ENCODE data around the gene KCNH8. TPM values are rescaled to one million over a fixed set of nuclear protein-coding genes. Genes with fewer than 3 reads are reported as not detected.

KCNH8 gene
- total RNA-seq, 1 experiment from 2014 or later: 3.7 TPM

DNA sequence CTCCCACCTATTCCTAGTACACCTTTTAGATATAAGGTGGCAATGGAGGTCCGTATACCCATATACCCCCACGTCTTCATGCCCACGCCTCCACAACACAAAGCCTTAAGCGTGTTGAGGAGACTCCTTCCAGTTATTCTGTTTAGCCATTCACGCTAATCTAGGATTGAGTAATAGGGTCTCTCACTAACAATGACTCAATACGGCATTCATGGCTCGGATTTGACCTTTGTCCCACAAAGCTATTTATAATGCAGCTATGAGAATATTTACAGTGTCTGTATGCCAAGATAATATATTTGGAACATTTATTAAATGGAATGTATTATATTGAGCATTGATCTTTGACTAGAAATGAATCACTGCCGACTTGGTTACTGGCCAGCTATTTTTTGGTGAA, 215.8 kb downstream of the KCNH8 start:
- no peaks in the 10 kb centered on the region for H3K79me1 ChIP-seq (ENCODE audit: insufficient read depth, low read depth, low read length, poor library complexity, severe bottlenecking)
- H2BK15ac ChIP-seq (ENCODE audit: low read depth, low read length): no peak overlapping the region
- H2BK12ac ChIP-seq (ENCODE audit: insufficient read length, low read depth, low read length): no peak overlapping the region
- peaks cover 0 to 4% of the 10 kb centered on the region in 2 experiments; a peak in 1 of 4 replicates for H3K4me1 Mint-ChIP-seq
- H3K9me3 ChIP-seq (ENCODE audit: control insufficient read depth, low read depth, low read length): no peaks in the 10 kb centered on the region
- H3K27ac ChIP-seq (ENCODE audit: insufficient read length, low read depth, low read length): no peak overlapping the region
- no peak overlapping the region for H3K23ac ChIP-seq (ENCODE audit: insufficient read length, low read depth, low read length)
- no peak overlapping the region for H3T11ph ChIP-seq (ENCODE audit: low read length)
- no peaks in the 10 kb centered on the region for H3K79me2 ChIP-seq (ENCODE audit: insufficient read depth, low read length)
- no peak overlapping the region for H2BK5ac ChIP-seq (ENCODE audit: insufficient read length, low read length)
- no peak overlapping the region for H3K4me3 Mint-ChIP-seq
- no peak overlapping the region for H2BK20ac ChIP-seq (ENCODE audit: low read depth, low read length, poor library complexity, severe bottlenecking)
- H4K8ac ChIP-seq (replicated peaks; ENCODE audit: insufficient read length, low read depth, low read length): no peak overlapping the region
- H3K23me2 ChIP-seq (ENCODE audit: insufficient read length, low read depth, low read length, poor library complexity, severe bottlenecking): no peaks in the 10 kb centered on the region
- TF ChIP-seq CTCF (conservative IDR thresholded peaks at IDR 0.05): no peak
- no peak for DNase-seq
- no peak overlapping the region for H3K9ac ChIP-seq (ENCODE audit: extremely low read depth, insufficient read length, low read length)
- H2BK120ac ChIP-seq (ENCODE audit: low read depth, low read length, poor library complexity, severe bottlenecking): no peak overlapping the region
- peak overlapping the region; percentile 8 to 90 (median 61); a peak in 4 of 7 replicates for H3K27ac Mint-ChIP-seq
- no peaks in the 10 kb centered on the region for H3K36me3 Mint-ChIP-seq (ENCODE audit: insufficient read depth in 1 of 3, low read depth in 3 of 3)
- H4K91ac ChIP-seq (ENCODE audit: insufficient read length, low read depth, low read length): no peak overlapping the region
- no peaks in the 10 kb centered on the region for H3K9me3 Mint-ChIP-seq
- H4K5ac ChIP-seq (ENCODE audit: insufficient read length, low read depth, low read length): no peak overlapping the region
- H3K56ac ChIP-seq (ENCODE audit: insufficient read length, low read depth, low read length): no peak overlapping the region
- H3K18ac ChIP-seq (ENCODE audit: insufficient read length, low read depth, low read length): no peak overlapping the region
- no peak overlapping the region for H2AK5ac ChIP-seq (ENCODE audit: insufficient read length, low read length)
- H4K20me1 ChIP-seq (ENCODE audit: control insufficient read depth, insufficient read depth, insufficient read length): no peaks in the 10 kb centered on the region
- H3K4me1 ChIP-seq (ENCODE audit: insufficient read depth, low read length): no peaks in the 10 kb centered on the region; the same call in 1 of the 2 replicates
- no peak overlapping the region for H3K4me2 ChIP-seq (ENCODE audit: insufficient read depth, insufficient read length, low read length)
- H3K27me3 Mint-ChIP-seq (ENCODE audit: low read depth): no peaks in the 10 kb centered on the region
- no peak overlapping the region for H3K4ac ChIP-seq (ENCODE audit: low read depth, low read length)
- H3K14ac ChIP-seq (ENCODE audit: insufficient read depth, low read length): no peak overlapping the region
- no CpG with 5 or more reads among the region's 8 CpGs for WGBS (ENCODE audit: extremely low coverage, insufficient read length, low lambda C conversion rate)
- H2AFZ ChIP-seq (ENCODE audit: low read length): no peak overlapping the region
- no peaks in the 10 kb centered on the region for H3K27me3 ChIP-seq (ENCODE audit: insufficient read depth, low read length)
